ENCODE results near the gene PCDHGA11. TPM values are rescaled to one million over a fixed set of nuclear protein-coding genes. Genes with fewer than 3 reads are reported as not detected.

Gene PCDHGA11
- total RNA-seq, 1 experiment from 2014 or later, result 8.4 TPM

DNA sequence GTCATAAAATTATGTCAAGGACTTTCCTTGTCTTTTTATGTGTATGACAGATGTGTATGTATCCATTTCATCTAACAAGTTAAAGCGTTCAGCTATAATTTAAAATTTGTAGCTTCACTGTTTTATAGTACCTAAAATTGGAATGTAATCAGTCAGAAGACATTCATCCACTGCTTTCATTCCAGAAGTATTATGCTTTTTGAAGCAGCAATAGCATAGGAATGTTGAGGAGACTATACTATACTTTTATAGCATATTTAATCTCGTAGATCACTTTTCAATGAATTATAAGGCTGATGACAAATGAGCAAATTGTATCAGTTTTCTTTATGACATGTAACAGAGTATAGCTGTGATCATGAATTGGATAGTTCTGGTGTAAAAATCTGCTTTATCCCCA is 16.4 kb downstream of the PCDHGA11 start:
- ATAC-seq, result no peak
- H3K36me3 Mint-ChIP-seq, result peaks cover 34% of the 10 kb centered on the region
- peaks cover 10% of the 10 kb centered on the region for H3K4me1 Mint-ChIP-seq
- no peak overlapping the region for H3K27ac Mint-ChIP-seq
- peaks cover 33% of the 10 kb centered on the region for H3K9me3 Mint-ChIP-seq
- no peak for DNase-seq (ENCODE audit: low spot score)
- POLR2A ChIA-PET, result no interaction called here
- H3K27me3 Mint-ChIP-seq (ENCODE audit: low read depth), result no peaks in the 10 kb centered on the region
- CTCF ChIA-PET, result no interaction called here
- no peak for TF ChIP-seq CBFB (CRISPR knock-in tag; IDR thresholded peaks at IDR 0.05; ENCODE audit: low read depth)
- no peak for TF ChIP-seq ZNF416 (CRISPR knock-in tag; IDR thresholded peaks at IDR 0.05)
- TF ChIP-seq NFE2L1 (CRISPR knock-in tag; IDR thresholded peaks at IDR 0.05), result no peak
- no peak for TF ChIP-seq GRHL2 (CRISPR knock-in tag; IDR thresholded peaks at IDR 0.05; ENCODE audit: insufficient replicate concordance, severe bottlenecking)
- TF ChIP-seq, protein P1, sequence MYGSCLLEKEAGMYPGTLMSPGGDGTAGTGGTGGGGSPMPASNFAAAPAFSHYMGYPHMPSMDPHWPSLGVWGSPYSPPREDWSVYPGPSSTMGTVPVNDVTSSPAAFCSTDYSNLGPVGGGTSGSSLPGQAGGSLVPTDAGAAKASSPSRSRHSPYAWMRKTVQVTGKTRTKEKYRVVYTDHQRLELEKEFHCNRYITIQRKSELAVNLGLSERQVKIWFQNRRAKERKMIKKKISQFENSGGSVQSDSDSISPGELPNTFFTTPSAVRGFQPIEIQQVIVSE (CRISPR knock-in tag; IDR thresholded peaks at IDR 0.05; ENCODE audit: borderline replicate concordance), result no peak
- TF ChIP-seq ZNF263 (CRISPR knock-in tag; IDR thresholded peaks at IDR 0.05; ENCODE audit: low read depth), result no peak
- no peak for TF ChIP-seq EMX1 (CRISPR knock-in tag; IDR thresholded peaks at IDR 0.05)
- no peak for TF ChIP-seq HMGA2 (CRISPR knock-in tag; IDR thresholded peaks at IDR 0.05)
- no peak for TF ChIP-seq GTF2I (CRISPR knock-in tag; conservative IDR thresholded peaks at IDR 0.05)
- no peak for TF ChIP-seq JAZF1 (CRISPR knock-in tag; IDR thresholded peaks at IDR 0.05)
- TF ChIP-seq ZNF138 (CRISPR knock-in tag; conservative IDR thresholded peaks at IDR 0.05), result no peak
- no peak for TF ChIP-seq FOXP1 (CRISPR knock-in tag; IDR thresholded peaks at IDR 0.05; ENCODE audit: borderline replicate concordance)
- TF ChIP-seq TEAD1 (CRISPR knock-in tag; IDR thresholded peaks at IDR 0.05), result no peak
- TF ChIP-seq, protein P2, sequence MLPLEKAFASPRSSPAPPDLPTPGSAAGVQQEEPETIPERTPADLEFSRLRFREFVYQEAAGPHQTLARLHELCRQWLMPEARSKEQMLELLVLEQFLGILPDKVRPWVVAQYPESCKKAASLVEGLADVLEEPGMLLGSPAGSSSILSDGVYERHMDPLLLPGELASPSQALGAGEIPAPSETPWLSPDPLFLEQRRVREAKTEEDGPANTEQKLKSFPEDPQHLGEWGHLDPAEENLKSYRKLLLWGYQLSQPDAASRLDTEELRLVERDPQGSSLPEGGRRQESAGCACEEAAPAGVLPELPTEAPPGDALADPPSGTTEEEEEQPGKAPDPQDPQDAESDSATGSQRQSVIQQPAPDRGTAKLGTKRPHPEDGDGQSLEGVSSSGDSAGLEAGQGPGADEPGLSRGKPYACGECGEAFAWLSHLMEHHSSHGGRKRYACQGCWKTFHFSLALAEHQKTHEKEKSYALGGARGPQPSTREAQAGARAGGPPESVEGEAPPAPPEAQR (CRISPR knock-in tag; IDR thresholded peaks at IDR 0.05), result no peak
- TF ChIP-seq ESRRA (CRISPR knock-in tag; IDR thresholded peaks at IDR 0.05; ENCODE audit: borderline replicate concordance), result no peak
- TF ChIP-seq FOXJ3 (CRISPR knock-in tag; IDR thresholded peaks at IDR 0.05; ENCODE audit: borderline replicate concordance), result no peak
- no peak overlapping the region for H3K4me3 Mint-ChIP-seq

DNA sequence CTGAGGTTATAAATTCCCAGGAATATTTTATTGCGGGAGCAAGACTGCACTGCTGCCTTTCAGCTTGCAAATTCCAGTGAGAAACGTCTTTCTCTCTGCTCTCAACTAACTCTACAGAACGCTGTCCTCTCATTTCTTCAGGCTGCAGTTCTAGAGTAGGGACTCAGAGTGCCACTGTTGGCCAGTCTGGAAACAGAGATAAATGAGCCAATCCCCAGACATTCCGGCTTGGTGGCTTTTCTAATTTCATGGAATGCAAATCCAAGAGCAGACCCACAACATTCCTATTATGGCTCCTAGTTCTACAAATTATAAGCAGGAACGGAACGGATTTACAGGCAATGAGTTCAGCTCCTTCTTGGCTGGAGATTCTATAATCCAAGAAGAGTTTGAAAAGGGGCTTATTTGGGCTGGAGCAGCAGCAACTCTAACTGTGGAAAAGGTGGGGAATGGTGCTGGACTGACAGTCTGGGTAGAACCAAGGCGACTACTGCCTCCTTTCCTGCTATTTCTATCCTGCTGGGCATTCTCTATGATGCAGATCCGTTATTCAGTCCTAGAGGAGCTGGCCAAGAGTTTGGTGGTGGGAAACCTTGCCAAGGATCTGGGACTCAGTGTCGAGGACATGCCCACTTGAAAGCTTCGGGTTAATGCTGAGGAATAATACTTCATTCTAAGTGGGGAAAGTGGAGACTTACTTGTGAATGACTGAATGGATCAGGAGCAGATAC is 18.7 kb downstream of the PCDHGA11 start:
- no peak overlapping the region for H3K4me3 Mint-ChIP-seq
- peaks cover 15% of the 10 kb centered on the region; the same call in 1 of the 2 replicates for H3K36me3 Mint-ChIP-seq
- ATAC-seq (peak; percentile 76), DNase-seq (ENCODE audit: low spot score) (no peak)
- ChIA-PET CTCF (interaction anchor here (0.6 to 2.5 kb wide), 11 partner anchors 9 to 1121 kb away, joined by 3 to 15 read pairs (median 4); partner anchors contain the start of genes PCDHGA10, PCDHGA12, PCDHGB7 and PCDHGC3), POLR2A (no interaction called here)
- H3K4me1 Mint-ChIP-seq, result peaks cover 10% of the 10 kb centered on the region
- H3K27me3 Mint-ChIP-seq (ENCODE audit: low read depth), result no peaks in the 10 kb centered on the region
- no peak overlapping the region; the same call in 1 of the 2 replicates for H3K27ac Mint-ChIP-seq
- H3K9me3 Mint-ChIP-seq, result peaks cover 19% of the 10 kb centered on the region
- no peak for TF ChIP-seq TP53 (CRISPR knock-in tag; IDR thresholded peaks at IDR 0.05)
- TF ChIP-seq ZNF423 (CRISPR knock-in tag; IDR thresholded peaks at IDR 0.05), result no peak
- TF ChIP-seq ZNF232 (CRISPR knock-in tag; IDR thresholded peaks at IDR 0.05), result no peak
- no peak for TF ChIP-seq NFYB (CRISPR knock-in tag; conservative IDR thresholded peaks at IDR 0.05; ENCODE audit: low read depth)
- TF ChIP-seq, protein P3, sequence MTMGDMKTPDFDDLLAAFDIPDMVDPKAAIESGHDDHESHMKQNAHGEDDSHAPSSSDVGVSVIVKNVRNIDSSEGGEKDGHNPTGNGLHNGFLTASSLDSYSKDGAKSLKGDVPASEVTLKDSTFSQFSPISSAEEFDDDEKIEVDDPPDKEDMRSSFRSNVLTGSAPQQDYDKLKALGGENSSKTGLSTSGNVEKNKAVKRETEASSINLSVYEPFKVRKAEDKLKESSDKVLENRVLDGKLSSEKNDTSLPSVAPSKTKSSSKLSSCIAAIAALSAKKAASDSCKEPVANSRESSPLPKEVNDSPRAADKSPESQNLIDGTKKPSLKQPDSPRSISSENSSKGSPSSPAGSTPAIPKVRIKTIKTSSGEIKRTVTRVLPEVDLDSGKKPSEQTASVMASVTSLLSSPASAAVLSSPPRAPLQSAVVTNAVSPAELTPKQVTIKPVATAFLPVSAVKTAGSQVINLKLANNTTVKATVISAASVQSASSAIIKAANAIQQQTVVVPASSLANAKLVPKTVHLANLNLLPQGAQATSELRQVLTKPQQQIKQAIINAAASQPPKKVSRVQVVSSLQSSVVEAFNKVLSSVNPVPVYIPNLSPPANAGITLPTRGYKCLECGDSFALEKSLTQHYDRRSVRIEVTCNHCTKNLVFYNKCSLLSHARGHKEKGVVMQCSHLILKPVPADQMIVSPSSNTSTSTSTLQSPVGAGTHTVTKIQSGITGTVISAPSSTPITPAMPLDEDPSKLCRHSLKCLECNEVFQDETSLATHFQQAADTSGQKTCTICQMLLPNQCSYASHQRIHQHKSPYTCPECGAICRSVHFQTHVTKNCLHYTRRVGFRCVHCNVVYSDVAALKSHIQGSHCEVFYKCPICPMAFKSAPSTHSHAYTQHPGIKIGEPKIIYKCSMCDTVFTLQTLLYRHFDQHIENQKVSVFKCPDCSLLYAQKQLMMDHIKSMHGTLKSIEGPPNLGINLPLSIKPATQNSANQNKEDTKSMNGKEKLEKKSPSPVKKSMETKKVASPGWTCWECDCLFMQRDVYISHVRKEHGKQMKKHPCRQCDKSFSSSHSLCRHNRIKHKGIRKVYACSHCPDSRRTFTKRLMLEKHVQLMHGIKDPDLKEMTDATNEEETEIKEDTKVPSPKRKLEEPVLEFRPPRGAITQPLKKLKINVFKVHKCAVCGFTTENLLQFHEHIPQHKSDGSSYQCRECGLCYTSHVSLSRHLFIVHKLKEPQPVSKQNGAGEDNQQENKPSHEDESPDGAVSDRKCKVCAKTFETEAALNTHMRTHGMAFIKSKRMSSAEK (CRISPR knock-in tag; IDR thresholded peaks at IDR 0.05; ENCODE audit: borderline replicate concordance), result no peak
- TF ChIP-seq CBFB (CRISPR knock-in tag; IDR thresholded peaks at IDR 0.05; ENCODE audit: low read depth), result no peak
- TF ChIP-seq KAT7 (CRISPR knock-in tag; IDR thresholded peaks at IDR 0.05; ENCODE audit: borderline replicate concordance), result no peak
- TF ChIP-seq ESRRA (CRISPR knock-in tag; IDR thresholded peaks at IDR 0.05; ENCODE audit: borderline replicate concordance), result no peak
- TF ChIP-seq, protein P4, sequence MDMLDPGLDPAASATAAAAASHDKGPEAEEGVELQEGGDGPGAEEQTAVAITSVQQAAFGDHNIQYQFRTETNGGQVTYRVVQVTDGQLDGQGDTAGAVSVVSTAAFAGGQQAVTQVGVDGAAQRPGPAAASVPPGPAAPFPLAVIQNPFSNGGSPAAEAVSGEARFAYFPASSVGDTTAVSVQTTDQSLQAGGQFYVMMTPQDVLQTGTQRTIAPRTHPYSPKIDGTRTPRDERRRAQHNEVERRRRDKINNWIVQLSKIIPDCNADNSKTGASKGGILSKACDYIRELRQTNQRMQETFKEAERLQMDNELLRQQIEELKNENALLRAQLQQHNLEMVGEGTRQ (CRISPR knock-in tag; IDR thresholded peaks at IDR 0.05), result no peak
- TF ChIP-seq NR1H2 (CRISPR knock-in tag; IDR thresholded peaks at IDR 0.05), result no peak
- TF ChIP-seq ELF4 (CRISPR knock-in tag; IDR thresholded peaks at IDR 0.05; ENCODE audit: low read depth), result no peak
